Ovary (tissue), 3 donors: Measurements from ENCODE around the gene TSPO.

ENCODE experiments used
- CTCF ChIP-seq, 3 donors: fragments of 450-650 bp in 2 of 3; fragments of 200-600 bp in 1 of 3; IDR thresholded peaks; one replicate each; pipeline versions ENCODE4 v1.5.1 to v1.8.0; 2016 to 2022; ENCODE audit warnings: antibody characterized with exemption in 3 of 3, mild to moderate bottlenecking in 1 of 3
- POLR2A ChIP-seq: fragments of 450-650 bp; IDR thresholded peaks from one replicate; pipeline ENCODE4 v1.6.1; 2017; ENCODE audit warnings: antibody characterized with exemption, mild to moderate bottlenecking, moderate library complexity
- donor health status: DM: no; HTN: no; CAD: no.

- TF ChIP-seq CTCF (IDR thresholded peaks at IDR 0.05) (no peak), POLR2A (no peak)
Observed at GRCh38 chr22:43207849-43208702, 56.7 kb downstream of the TSPO start.
